WTC11 (cell line): ENCODE measurements around the gene ACACA. TPM values are rescaled to one million over a fixed set of nuclear protein-coding genes. Genes with fewer than 3 reads are reported as not detected.

Experiments used
- ATAC-seq: fragments of 200-7000 bp; cut with Tn5 transposase; 2 replicates; pipeline ENCODE4 v1.10.0; 2021; ENCODE audit warnings: mild to moderate bottlenecking, moderate library complexity
- CTCF ChIA-PET: fragments of 300-600 bp; sonication (Branson Sonifier 250); formaldehyde crosslinking; loops from one replicate; lab custom pipeline; 2021; ENCODE audit warnings: antibody characterized with exemption; lab: Charles Lee
- POLR2A ChIA-PET: fragments of 350-600 bp; sonication (Branson Sonifier 250); formaldehyde crosslinking; loops from one replicate; lab custom pipeline; 2021; ENCODE audit warnings: antibody characterized with exemption; lab: Charles Lee
- DNase-seq: peaks from one replicate; pipeline ENCODE4 v3.0.0; 2021; ENCODE audit warnings: low spot score
- H3K27ac Mint-ChIP-seq: 2 replicates; pipeline ENCODE4 v1.8.0; 2021; ENCODE audit warnings: mixed read lengths
- H3K27me3 Mint-ChIP-seq: 2 replicates; pipeline ENCODE4 v1.8.0; 2021; ENCODE audit warnings: low read depth, mild to moderate bottlenecking, moderate library complexity, mixed read lengths
- H3K36me3 Mint-ChIP-seq: 2 replicates; pipeline ENCODE4 v1.8.0; 2021; ENCODE audit warnings: mixed read lengths
- H3K4me1 Mint-ChIP-seq: 2 replicates; pipeline ENCODE4 v1.8.0; 2022; ENCODE audit warnings: mixed read lengths
- H3K4me3 Mint-ChIP-seq: 2 replicates; pipeline ENCODE4 v1.8.0; 2021; ENCODE audit warnings: mild to moderate bottlenecking, moderate library complexity, mixed read lengths
- H3K9me3 Mint-ChIP-seq: 2 replicates; pipeline ENCODE4 v1.8.0; 2021; ENCODE audit warnings: mixed read lengths
- FOXP1 ChIP-seq: sonication (generic); formaldehyde crosslinking; IDR thresholded peaks from 2 replicates; pipeline ENCODE4 v1.8.0; 2022; ENCODE audit warnings: missing genetic modification reagents, mild to moderate bottlenecking, moderate library complexity, borderline replicate concordance
- IRF2 ChIP-seq: sonication (generic); formaldehyde crosslinking; IDR thresholded peaks from 2 replicates; pipeline ENCODE4 v1.8.0; 2022; ENCODE audit warnings: low read depth, missing genetic modification reagents, borderline replicate concordance
- SOX15 ChIP-seq: fragments of 250-450 bp; sonication (Bioruptor Pico); IDR thresholded peaks from 2 replicates; pipeline ENCODE4 v1.9.0; 2021; ENCODE audit warnings: mild to moderate bottlenecking
- TCF7 ChIP-seq: sonication (generic); formaldehyde crosslinking; IDR thresholded peaks from 2 replicates; pipeline ENCODE4 v1.8.0; 2022; ENCODE audit warnings: mild to moderate bottlenecking, low read depth, missing genetic modification reagents, moderate library complexity
- ZNF121 ChIP-seq: sonication (generic); formaldehyde crosslinking; IDR thresholded peaks from 2 replicates; pipeline ENCODE4 v1.8.0; 2023; ENCODE audit warnings: missing genetic modification reagents
- total RNA-seq: library from RNA; stranded (reverse); gene quantifications from 3 replicates; pipeline ENCODE4 v1.2.3, GENCODE V29; 2021
- TF ChIP-seq, protein P1 (sequence below): sonication (generic); formaldehyde crosslinking; IDR thresholded peaks from 2 replicates; pipeline ENCODE4 v1.8.1; 2023; ENCODE audit warnings: mild to moderate bottlenecking, missing genetic modification reagents
- TF ChIP-seq, protein P2 (sequence below): fragments of 250-450 bp; sonication (Bioruptor Pico); IDR thresholded peaks from 2 replicates; pipeline ENCODE4 v2.1.2; 2022; ENCODE audit warnings: mild to moderate bottlenecking, moderate library complexity
- TF ChIP-seq, protein P3 (sequence below): sonication (generic); formaldehyde crosslinking; IDR thresholded peaks from 2 replicates; pipeline ENCODE4 v1.8.0; 2023; ENCODE audit warnings: missing genetic modification reagents, mild to moderate bottlenecking, borderline replicate concordance
- TF ChIP-seq, protein P4 (sequence below): fragments of 250-450 bp; sonication (Bioruptor Pico); IDR thresholded peaks from 2 replicates; pipeline ENCODE4 v1.9.0; 2021; ENCODE audit warnings: mild to moderate bottlenecking
- TF ChIP-seq, protein P5 (sequence below): fragments of 250-450 bp; sonication (Bioruptor Pico); IDR thresholded peaks from 2 replicates; pipeline ENCODE4 v1.8.0; 2021; ENCODE audit warnings: mild to moderate bottlenecking

Gene ACACA
- total RNA-seq, 1 experiment from 2014 or later, result 167 TPM

DNA sequence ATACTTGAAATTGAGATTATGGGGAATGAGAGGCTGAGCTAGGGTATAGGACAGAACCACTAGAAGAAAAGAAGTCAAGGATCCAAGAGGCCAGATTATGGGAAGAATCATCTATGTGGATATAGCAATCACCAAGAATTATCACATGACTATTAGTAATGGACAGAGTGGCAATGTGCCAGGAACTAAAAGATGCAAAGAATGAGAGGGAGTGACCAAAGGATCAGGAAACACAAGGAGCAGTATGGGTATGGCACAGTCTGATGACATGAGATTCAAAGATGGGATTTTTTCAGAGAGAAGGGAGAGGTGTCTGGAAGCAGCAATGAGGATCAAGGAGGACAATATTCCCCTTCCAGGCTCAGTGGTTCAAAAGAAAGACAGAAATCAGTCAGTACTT, 245.7 kb downstream of the ACACA start:
- ATAC-seq (no peak), DNase-seq (no peak)
- H3K36me3 Mint-ChIP-seq, result peaks cover 34% of the 10 kb centered on the region
- TF ChIP-seq, protein P1, sequence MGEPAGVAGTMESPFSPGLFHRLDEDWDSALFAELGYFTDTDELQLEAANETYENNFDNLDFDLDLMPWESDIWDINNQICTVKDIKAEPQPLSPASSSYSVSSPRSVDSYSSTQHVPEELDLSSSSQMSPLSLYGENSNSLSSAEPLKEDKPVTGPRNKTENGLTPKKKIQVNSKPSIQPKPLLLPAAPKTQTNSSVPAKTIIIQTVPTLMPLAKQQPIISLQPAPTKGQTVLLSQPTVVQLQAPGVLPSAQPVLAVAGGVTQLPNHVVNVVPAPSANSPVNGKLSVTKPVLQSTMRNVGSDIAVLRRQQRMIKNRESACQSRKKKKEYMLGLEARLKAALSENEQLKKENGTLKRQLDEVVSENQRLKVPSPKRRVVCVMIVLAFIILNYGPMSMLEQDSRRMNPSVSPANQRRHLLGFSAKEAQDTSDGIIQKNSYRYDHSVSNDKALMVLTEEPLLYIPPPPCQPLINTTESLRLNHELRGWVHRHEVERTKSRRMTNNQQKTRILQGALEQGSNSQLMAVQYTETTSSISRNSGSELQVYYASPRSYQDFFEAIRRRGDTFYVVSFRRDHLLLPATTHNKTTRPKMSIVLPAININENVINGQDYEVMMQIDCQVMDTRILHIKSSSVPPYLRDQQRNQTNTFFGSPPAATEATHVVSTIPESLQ (CRISPR knock-in tag), result no peak
- TF ChIP-seq, protein P2, sequence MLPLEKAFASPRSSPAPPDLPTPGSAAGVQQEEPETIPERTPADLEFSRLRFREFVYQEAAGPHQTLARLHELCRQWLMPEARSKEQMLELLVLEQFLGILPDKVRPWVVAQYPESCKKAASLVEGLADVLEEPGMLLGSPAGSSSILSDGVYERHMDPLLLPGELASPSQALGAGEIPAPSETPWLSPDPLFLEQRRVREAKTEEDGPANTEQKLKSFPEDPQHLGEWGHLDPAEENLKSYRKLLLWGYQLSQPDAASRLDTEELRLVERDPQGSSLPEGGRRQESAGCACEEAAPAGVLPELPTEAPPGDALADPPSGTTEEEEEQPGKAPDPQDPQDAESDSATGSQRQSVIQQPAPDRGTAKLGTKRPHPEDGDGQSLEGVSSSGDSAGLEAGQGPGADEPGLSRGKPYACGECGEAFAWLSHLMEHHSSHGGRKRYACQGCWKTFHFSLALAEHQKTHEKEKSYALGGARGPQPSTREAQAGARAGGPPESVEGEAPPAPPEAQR (CRISPR knock-in tag), result no peak
- TF ChIP-seq, protein P3, sequence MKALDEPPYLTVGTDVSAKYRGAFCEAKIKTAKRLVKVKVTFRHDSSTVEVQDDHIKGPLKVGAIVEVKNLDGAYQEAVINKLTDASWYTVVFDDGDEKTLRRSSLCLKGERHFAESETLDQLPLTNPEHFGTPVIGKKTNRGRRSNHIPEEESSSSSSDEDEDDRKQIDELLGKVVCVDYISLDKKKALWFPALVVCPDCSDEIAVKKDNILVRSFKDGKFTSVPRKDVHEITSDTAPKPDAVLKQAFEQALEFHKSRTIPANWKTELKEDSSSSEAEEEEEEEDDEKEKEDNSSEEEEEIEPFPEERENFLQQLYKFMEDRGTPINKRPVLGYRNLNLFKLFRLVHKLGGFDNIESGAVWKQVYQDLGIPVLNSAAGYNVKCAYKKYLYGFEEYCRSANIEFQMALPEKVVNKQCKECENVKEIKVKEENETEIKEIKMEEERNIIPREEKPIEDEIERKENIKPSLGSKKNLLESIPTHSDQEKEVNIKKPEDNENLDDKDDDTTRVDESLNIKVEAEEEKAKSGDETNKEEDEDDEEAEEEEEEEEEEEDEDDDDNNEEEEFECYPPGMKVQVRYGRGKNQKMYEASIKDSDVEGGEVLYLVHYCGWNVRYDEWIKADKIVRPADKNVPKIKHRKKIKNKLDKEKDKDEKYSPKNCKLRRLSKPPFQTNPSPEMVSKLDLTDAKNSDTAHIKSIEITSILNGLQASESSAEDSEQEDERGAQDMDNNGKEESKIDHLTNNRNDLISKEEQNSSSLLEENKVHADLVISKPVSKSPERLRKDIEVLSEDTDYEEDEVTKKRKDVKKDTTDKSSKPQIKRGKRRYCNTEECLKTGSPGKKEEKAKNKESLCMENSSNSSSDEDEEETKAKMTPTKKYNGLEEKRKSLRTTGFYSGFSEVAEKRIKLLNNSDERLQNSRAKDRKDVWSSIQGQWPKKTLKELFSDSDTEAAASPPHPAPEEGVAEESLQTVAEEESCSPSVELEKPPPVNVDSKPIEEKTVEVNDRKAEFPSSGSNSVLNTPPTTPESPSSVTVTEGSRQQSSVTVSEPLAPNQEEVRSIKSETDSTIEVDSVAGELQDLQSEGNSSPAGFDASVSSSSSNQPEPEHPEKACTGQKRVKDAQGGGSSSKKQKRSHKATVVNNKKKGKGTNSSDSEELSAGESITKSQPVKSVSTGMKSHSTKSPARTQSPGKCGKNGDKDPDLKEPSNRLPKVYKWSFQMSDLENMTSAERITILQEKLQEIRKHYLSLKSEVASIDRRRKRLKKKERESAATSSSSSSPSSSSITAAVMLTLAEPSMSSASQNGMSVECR, result no peak
- TF ChIP-seq, protein P4, sequence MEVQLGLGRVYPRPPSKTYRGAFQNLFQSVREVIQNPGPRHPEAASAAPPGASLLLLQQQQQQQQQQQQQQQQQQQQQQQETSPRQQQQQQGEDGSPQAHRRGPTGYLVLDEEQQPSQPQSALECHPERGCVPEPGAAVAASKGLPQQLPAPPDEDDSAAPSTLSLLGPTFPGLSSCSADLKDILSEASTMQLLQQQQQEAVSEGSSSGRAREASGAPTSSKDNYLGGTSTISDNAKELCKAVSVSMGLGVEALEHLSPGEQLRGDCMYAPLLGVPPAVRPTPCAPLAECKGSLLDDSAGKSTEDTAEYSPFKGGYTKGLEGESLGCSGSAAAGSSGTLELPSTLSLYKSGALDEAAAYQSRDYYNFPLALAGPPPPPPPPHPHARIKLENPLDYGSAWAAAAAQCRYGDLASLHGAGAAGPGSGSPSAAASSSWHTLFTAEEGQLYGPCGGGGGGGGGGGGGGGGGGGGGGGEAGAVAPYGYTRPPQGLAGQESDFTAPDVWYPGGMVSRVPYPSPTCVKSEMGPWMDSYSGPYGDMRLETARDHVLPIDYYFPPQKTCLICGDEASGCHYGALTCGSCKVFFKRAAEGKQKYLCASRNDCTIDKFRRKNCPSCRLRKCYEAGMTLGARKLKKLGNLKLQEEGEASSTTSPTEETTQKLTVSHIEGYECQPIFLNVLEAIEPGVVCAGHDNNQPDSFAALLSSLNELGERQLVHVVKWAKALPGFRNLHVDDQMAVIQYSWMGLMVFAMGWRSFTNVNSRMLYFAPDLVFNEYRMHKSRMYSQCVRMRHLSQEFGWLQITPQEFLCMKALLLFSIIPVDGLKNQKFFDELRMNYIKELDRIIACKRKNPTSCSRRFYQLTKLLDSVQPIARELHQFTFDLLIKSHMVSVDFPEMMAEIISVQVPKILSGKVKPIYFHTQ, result no peak
- TF ChIP-seq, protein P5, sequence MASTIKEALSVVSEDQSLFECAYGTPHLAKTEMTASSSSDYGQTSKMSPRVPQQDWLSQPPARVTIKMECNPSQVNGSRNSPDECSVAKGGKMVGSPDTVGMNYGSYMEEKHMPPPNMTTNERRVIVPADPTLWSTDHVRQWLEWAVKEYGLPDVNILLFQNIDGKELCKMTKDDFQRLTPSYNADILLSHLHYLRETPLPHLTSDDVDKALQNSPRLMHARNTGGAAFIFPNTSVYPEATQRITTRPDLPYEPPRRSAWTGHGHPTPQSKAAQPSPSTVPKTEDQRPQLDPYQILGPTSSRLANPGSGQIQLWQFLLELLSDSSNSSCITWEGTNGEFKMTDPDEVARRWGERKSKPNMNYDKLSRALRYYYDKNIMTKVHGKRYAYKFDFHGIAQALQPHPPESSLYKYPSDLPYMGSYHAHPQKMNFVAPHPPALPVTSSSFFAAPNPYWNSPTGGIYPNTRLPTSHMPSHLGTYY (CRISPR knock-in tag), result no peak
- no peaks in the 10 kb centered on the region for H3K9me3 Mint-ChIP-seq
- no peak overlapping the region for H3K4me3 Mint-ChIP-seq
- no peaks in the 10 kb centered on the region for H3K27me3 Mint-ChIP-seq
- peak overlapping the region; percentile 26 for H3K27ac Mint-ChIP-seq
- peaks cover 6% of the 10 kb centered on the region; the same call in 1 of the 2 replicates for H3K4me1 Mint-ChIP-seq
- CTCF ChIA-PET, result no interaction called here
- POLR2A ChIA-PET, result no interaction called here

DNA sequence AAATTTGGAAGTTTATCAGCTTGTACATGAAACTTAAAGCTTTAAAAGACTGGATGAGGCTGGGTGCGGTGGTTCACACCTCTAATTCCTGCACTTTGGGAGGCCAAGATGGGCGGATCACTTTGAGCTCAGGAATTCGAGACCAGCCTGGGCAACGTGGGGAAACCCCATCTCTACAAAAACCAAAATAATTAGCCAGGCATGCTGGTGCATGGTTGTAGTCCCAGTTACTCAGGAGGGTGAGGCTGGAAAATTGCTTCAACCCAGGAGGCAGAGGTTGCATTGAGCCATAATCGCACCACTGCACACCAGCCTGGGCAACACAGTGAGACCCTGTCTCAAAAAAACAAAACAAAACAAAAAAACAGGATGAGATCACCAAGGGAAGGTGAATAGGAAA, 248.3 kb downstream of the ACACA start:
- Mint-ChIP-seq H3K4me1 (no peaks in the 10 kb centered on the region; the same call in 1 of the 2 replicates), H3K4me3 (no peak overlapping the region), H3K36me3 (peaks cover 38% of the 10 kb centered on the region), H3K9me3 (no peaks in the 10 kb centered on the region), H3K27me3 (no peaks in the 10 kb centered on the region), H3K27ac (no peak overlapping the region)
- no peak for ATAC-seq
- TF ChIP-seq FOXP1 (CRISPR knock-in tag) (no peak), ZNF121 (peak; percentile 43; the same call in 1 of the 2 replicates), SOX15 (CRISPR knock-in tag) (no peak), TCF7 (CRISPR knock-in tag) (no peak), IRF2 (no peak)
- DNase-seq, result no peak
- POLR2A ChIA-PET, result no interaction called here
- CTCF ChIA-PET, result no interaction called here
